GM19043 (cell line): ENCODE results near the gene ACLY.

Experiments used
- ATAC-seq: cut with Tn5 transposase; IDR thresholded peaks from one replicate; pipeline ENCODE4 v1.9.1; 2021; ENCODE audit warnings: low read depth; ENCODE audit not compliant: unreplicated experiment

Gene ACLY

GRCh38 chr17:41918314-41919164 is at the start of gene ACLY:
Gene ACLY (minus strand): TSS chr17:41918951. CDS start chr17:41913873, 5,078 bp downstream.
- peak; percentile 97 for ATAC-seq

- no peak for ATAC-seq
Measured at GRCh38 chr17:41967921-41968578, 49.3 kb upstream of the ACLY start.

GRCh38 chr17:41967141-41967920 is 48.6 kb upstream of the ACLY start:
- no peak for ATAC-seq

GRCh38 chr17:41966463-41967140 is 47.9 kb upstream of the ACLY start, which contains the start of gene CNP:
Gene CNP (plus strand): TSS chr17:41966795. CDS start chr17:41966885, 90 bp downstream.
- ATAC-seq, result no peak

GRCh38 chr17:41965694-41966462 is 47.1 kb upstream of the ACLY start:
- no peak for ATAC-seq

GRCh38 chr17:41962768-41963434 is 44.1 kb upstream of the ACLY start:
- ATAC-seq, result no peak

GRCh38 chr17:41962111-41962510 is 43.4 kb upstream of the ACLY start:
- ATAC-seq, result no peak

GRCh38 chr17:41959336-41960095 is 40.8 kb upstream of the ACLY start:
- ATAC-seq, result no peak

GRCh38 chr17:41959030-41959335 is 40.2 kb upstream of the ACLY start:
- no peak for ATAC-seq

- no peak for ATAC-seq
Measured at GRCh38 chr17:41957869-41958439, 39.2 kb upstream of the ACLY start.

- no peak for ATAC-seq
Measured at GRCh38 chr17:41957031-41957868, 38.5 kb upstream of the ACLY start.

GRCh38 chr17:41956522-41956921 is 37.8 kb upstream of the ACLY start:
- no peak for ATAC-seq

- ATAC-seq, result no peak
Measured at GRCh38 chr17:41948762-41949460, 30.2 kb upstream of the ACLY start.

GRCh38 chr17:41944943-41945342 is 26.2 kb upstream of the ACLY start:
- ATAC-seq, result no peak

- no peak for ATAC-seq
Measured at GRCh38 chr17:41943492-41943891, 24.7 kb upstream of the ACLY start.

- ATAC-seq, result no peak
Measured at GRCh38 chr17:41942626-41943373, 24.0 kb upstream of the ACLY start.
